IMR-90 (cell line): ENCODE data around the gene NUP37.

Experiments
- POLR2A ChIP-seq: IDR thresholded peaks from 2 replicates; pipeline ENCODE4 v1.6.1; 2012; ENCODE audit warnings: mild to moderate bottlenecking, low read depth, low read length
- RCOR1 ChIP-seq: IDR thresholded peaks from 2 replicates; pipeline ENCODE4 v1.6.1; 2012; ENCODE audit warnings: mild to moderate bottlenecking, low read length, improper control_type of control experiment; ENCODE audit not compliant: insufficient replicate concordance
- RFX5 ChIP-seq: IDR thresholded peaks from 2 replicates; pipeline ENCODE4 v1.8.0; 2012; ENCODE audit warnings: low read depth, mild to moderate bottlenecking, low read length, moderate library complexity
- SMC3 ChIP-seq: fragments of 150-350 bp; IDR thresholded peaks from 2 replicates; pipeline ENCODE4 v1.6.1; 2016; ENCODE audit warnings: low read depth, mild to moderate bottlenecking, antibody characterized with exemption, low read length, moderate library complexity
- USF2 ChIP-seq: fragments of 150-350 bp; IDR thresholded peaks from 2 replicates; pipeline ENCODE4 v1.6.1; 2017; ENCODE audit warnings: mild to moderate bottlenecking, antibody characterized with exemption, low read length, low read depth
- TF ChIP-seq, protein P1 (sequence below): conservative IDR thresholded peaks from 2 replicates; pipeline ENCODE4 v1.5.1; 2012; ENCODE audit warnings: mild to moderate bottlenecking, low read depth, low read length, improper control_type of control experiment

DNA sequence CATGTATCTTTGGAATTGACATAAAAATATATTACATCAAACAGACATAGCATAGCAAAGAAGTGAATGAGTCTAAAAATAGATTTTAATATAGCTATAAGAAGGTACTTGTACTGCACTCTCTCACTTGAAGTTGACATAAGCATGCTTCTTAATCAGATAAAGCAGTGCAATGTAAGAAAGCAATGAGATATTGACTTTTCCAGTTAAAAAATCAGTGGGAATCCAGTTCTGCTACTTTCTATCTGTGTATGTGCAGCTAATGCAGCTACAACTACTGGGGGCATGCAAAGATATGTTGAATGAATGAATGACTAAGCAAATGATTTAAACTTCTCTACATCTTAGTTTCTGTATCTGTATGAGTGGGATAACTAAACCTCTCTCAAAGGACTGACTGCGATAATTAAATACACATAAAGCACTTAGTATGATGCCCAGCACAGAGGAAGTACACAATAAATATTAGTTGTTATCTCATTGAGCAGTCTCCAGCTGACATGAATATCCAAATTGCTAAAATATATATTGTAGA is 68.4 kb downstream of the NUP37 start:
- TF ChIP-seq USF2 = no peak
- no peak for TF ChIP-seq POLR2A
- TF ChIP-seq, protein P1, sequence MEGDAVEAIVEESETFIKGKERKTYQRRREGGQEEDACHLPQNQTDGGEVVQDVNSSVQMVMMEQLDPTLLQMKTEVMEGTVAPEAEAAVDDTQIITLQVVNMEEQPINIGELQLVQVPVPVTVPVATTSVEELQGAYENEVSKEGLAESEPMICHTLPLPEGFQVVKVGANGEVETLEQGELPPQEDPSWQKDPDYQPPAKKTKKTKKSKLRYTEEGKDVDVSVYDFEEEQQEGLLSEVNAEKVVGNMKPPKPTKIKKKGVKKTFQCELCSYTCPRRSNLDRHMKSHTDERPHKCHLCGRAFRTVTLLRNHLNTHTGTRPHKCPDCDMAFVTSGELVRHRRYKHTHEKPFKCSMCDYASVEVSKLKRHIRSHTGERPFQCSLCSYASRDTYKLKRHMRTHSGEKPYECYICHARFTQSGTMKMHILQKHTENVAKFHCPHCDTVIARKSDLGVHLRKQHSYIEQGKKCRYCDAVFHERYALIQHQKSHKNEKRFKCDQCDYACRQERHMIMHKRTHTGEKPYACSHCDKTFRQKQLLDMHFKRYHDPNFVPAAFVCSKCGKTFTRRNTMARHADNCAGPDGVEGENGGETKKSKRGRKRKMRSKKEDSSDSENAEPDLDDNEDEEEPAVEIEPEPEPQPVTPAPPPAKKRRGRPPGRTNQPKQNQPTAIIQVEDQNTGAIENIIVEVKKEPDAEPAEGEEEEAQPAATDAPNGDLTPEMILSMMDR = no peak
- no peak for TF ChIP-seq RFX5
- TF ChIP-seq SMC3 = no peak
- no peak for TF ChIP-seq RCOR1
